Fibroblast of skin of right quadriceps (primary cell): Measurements from ENCODE around the gene GLRX5.
"Not testable (repeated sequence)": the region's sequence is repeated elsewhere in the genome, so short reads cannot be mapped to it uniquely, and the experiment has no call there.

Experiments
- DNase-seq: peaks from one replicate; pipeline ENCODE4 v3.0.0-alpha.2; 2013

The GLRX5 gene

DNA sequence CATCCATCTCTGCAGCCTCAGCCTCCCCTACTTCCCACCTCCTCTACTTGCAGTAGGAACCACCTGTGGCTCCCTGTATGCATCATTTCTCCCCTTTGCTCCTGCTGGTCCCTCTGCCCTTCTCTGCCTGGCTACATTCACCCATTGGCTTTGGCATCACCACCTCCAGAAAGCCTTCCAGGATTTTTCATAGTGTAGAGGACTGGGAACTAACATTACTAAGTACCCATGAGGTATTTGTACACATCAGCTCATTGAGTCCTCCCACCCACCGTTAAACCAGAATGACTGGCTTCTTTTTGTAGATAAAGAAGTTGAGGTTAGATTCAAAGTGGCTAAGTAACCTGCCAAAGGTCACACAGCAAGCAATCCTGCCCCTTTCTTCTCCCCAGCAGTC, 35.5 kb upstream of the GLRX5 start:
- no peak for DNase-seq

DNA sequence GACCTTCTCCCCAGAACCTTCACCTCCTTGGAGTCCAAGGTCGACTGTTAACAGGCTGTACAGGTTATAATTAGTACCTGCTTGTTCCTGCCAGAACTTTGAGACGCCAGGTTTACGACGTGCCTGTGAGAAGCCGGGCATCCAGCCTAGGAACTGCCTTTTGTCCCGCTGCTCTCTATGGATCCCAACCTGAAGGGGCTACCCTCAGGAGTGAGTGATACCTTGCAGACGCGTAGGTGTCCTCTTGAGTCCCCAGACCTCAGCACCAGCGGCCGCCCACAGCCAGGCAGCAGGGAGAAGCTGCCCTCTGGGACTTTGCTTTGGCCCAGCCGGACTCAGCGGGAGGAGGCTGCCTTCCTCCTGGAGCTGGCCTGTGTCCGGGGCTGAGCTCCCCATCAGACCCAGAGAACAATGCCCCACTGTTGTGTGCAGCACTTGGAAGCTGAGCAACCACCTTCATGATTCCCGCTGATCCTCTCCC, 34.6 kb upstream of the GLRX5 start:
- no peak for DNase-seq

DNA sequence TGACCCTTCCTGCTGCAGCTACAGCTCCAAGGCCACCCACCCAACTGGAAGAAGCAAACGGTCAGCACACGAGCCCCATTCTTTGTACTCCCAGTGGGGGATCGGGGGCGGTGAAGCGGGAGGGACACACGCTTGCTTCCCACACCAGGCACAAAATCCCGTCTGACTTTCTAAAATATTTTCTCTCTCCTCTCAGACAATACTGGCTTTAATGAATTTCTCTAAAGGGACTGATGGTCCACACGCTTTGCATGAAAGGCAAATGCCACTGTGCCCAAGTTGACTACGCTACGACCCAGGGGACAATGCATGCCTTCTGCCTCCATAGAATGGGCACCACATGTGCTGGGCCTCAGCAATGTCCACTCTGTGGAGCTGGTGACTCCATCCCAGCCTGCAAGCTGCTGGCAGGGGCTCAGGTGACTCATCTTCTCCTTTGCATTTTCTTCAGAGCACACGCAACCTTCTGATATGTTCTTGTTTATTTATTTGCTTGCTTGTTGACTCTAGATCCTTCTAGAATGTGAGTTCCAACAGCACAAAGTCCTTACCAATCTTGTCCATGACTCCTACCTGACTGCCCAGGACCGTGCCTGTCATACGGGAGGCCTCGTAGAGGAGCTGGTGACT, 34.0 kb upstream of the GLRX5 start:
- DNase-seq: peak; percentile 67

DNA sequence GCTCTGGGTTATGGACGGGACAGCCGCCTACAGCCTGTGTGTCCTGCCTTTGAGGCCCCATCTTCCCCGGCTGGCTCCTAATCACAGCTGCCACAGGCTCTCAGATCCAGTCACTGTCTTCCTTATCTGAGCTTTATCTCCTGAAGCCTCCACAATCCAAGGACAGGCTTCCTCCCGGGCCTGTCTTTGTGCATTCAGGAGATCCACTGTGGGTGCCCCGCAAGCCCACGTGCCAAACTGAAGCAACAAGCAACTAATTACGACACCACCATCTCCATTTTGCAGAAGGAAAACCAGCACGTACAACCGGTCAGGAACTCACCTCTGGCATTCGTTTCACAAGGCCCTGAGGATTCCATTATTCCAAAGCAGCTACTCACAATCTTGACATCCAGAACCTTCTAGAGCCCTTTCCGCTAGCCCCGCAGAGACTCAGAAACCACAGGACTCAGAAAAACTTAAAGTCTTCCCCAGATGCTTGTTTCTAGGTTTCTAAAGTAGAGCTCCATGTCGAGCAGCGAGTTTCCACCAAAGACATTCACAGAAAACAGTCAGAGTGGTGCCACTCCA, 32.4 kb upstream of the GLRX5 start:
- DNase-seq: no peak

DNA sequence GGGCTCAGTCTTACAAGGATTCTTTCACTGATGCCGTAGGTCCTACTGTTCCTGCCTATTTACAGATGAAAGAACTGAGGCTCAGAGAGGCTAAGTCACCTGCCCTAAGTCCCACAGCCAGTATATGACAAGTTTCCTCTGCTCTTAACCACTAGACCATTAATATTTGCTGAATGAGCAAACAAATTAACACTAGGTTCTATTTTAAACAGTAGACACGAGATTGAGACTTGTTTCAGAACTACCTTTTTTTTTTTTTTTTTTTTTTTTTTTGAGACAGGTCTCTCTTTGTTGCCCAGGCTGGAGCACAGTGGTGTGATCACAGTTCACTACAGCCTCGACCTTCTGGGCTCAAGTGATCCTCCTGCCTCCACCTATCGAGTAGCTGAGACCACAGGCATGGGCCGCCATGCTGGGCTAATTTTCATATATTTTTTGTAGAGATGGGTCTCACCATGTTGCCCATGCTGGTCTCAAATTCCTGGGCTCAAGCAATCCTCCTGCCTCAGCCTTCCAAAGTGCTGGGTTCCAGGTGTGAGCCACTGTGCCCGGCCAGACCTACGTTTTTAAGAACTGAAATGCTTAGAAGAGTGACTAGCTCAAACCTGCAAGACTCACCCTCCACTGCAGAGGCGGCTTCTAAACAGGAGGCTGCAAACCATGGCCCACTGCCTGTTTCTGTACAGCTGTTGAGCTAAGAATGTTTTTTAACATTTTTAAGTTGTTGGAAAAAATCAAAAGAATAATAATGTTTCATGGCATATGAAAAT, 31.3 kb upstream of the GLRX5 start:
- DNase-seq: no peak

DNA sequence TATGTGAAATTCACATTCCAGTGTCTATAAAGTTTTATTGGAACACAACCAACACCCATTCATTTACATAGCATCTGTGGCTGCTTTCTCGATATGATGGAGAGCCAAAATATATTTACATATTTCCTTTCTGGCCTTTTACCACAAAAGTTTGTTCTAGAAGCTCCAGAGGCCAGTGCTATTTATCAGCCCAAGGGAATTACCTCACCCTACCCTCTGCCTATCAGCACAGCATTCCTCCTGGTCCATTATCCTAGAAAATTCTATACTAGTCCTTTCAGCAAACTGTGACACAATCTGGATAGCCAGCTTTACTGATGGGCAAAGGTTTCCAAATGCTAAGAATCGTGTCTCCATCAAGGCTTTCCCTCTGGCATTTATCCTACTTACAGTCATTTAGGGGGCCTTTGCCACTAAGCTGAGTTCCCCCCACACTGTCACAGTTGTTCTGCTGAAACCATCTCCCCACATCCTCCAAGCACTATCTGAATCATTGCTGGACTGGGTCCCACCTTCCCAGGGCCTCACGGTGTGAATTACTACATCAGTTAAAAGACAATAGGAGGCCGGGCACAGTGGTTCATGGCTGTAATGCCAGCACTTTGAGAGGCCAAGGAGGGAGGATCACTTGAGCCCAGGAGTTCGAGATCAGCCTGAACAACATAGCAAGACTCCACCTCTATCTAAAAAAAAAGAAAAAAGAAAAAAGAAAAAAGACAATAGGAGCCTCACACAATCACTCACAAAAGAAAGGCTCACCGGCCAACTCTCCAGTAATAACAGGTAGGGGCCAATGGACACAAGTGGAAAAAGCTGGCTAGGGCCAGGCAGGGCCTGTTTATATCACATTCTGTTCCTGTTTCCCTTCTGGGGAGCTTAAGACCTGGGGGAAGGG, 30.5 kb upstream of the GLRX5 start:
- DNase-seq: peak; percentile 64

DNA sequence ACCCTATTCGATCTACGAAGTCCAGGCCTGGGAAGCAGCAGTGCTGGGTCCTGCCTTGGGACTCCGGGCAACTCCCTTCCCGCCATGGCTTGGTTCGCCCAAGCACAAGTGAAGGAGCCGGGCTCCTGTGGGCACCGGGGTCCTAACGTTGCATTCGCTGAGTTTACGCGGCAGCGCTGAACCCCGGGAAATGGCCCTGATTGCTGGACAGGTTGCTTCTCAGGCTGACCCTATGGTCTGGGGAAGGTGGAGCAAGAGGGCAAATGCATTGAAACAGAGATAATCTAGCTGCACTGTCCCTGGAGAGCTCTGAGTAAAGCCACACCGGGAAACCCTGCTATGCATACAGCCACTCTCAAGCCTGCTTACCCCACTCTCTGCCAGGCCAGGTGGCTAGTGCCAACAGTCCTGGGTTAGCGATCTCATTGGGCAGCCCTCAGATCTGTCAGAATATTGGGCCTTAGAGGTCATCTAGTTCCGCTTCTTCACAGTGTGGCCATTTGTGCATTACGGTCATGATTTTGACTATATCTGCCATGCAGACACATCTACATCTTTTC, 29.7 kb upstream of the GLRX5 start:
- DNase-seq: no peak

DNA sequence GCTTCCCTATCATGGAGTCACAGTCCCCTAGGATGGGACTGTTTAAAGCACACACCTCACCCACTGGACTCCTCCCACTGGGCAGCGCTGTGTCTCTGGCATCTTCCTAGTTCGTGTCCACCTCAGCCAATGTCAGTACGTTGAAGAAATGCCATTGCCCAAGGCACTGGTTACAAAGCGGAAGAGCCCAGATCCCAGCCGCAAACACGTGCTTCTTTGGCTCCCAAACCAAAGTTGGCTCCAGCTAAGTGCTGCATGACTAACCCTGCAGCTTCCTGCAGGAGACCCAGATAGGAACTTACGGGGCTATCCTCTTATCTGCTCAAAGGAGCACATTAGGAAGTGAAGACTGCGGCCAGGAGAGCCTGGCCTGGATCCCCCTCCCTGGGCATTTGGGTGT, 27.7 kb upstream of the GLRX5 start:
- peak; percentile 72 for DNase-seq

DNA sequence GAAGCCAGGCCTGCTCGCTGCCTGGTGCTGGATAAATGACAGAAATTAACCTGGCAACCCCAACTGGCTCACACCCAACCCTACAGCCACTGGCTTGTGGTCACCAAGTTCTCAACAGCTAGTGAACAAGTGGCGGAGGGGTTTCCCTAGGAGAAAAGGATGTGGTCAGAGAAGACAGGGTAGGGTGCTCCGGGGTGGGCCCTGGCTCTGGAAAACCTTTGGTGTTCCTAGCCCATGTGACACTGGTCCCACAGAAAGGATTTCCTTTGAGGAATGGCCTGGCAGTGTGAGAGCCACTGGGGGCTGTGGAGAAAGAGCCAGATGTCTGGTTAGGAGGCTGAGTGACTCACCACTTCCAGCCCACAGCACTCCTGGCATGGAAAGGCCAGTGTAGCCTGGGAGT, 27.1 kb upstream of the GLRX5 start:
- peak; percentile 50 for DNase-seq

DNA sequence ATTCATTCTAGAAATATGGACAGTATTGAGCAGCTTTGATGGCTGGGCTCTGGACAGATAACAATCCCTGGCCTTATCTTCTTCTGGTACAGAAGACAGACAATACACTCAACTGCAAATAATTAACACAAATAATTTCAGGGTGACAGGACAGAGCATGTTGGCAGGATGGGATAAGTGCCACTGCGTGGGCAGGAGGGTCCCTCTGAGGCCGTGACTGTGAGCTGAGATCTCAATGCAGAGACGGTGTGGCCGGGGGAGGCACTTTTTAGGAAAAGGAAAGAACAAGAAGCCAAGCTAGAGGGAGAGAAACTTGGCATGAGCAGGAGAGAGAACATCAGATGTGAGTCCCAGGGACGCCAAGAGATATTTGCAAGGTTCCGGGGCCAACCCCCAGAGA, 26.5 kb upstream of the GLRX5 start:
- no peak for DNase-seq

DNA sequence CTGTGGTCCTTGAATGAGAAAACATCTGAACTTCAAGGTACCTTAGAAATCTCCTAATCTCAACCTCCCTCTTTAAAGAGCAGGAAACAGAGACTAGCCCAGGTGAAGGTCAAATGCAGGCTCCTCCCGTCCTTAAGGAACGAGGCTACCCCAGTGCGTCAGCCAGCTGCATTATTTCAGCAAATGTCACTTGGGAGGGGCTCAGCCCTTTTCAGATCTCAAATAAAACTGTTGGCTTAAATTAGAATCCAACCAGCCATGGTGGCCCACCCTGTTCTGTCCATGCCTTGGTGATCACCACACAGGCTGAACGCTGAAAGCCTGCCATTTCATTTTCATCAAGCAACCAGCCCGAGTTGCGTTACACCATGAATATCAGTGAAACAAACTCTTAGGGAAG, 25.4 kb upstream of the GLRX5 start:
- DNase-seq: no peak

DNA sequence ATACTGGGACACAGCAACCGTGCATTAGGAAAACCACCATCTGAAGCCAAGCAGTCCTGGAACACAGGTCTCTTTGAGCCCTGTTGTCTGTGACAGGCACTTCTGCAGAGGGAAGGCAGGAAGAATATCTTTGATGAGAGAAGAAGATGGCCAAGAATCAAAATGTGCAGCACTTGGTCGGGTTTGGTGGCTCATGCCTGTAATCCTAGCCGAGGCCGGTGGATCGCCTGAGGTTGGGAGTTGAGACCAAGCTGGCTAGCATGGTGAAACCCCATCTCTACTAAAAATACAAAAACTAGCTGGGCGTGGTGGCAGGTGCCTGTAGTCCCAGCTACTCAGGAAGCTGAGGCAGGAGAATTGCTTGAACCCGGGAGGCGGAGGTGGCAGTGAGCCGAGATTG, 24.5 kb upstream of the GLRX5 start:
- DNase-seq: not testable (repeated sequence)

DNA sequence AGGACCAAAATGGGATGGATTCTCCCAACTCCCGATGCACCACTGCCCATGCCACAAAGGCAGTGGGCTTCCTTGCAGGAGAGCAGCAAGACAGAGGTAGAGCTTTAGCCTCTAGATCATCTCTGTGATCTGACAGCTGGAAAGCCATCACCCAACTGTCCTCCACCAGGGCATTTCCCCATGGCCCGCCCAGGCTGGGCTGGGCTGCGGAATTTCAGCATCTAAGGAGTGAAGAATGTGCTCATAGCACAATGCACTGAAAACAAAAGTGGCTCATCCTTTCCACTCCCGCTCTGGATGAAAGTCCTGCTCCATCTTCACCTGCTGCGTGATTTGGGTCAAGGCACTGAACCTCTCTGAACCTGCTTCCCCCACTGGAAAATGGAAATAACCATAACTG, 24.0 kb upstream of the GLRX5 start:
- DNase-seq: no peak

DNA sequence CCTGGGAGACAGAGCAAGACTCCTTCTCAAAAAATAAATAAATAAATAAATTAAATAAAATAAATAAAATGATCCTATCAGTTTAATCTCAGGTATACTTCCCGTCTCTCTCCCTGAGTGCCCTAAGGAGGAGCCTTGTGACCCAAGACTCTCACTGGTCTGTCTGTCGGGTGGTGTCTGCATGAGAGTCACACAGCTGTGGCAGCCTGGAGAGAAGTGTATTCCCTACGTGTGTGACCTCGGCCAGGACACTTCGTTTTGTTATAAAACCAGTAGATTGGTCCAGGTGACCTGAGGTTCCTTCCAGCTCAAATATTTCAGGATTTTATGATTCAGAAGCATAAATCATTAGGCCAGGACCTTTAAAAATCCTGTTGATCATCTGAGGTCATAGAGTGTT, 23.2 kb upstream of the GLRX5 start:
- DNase-seq: no peak

DNA sequence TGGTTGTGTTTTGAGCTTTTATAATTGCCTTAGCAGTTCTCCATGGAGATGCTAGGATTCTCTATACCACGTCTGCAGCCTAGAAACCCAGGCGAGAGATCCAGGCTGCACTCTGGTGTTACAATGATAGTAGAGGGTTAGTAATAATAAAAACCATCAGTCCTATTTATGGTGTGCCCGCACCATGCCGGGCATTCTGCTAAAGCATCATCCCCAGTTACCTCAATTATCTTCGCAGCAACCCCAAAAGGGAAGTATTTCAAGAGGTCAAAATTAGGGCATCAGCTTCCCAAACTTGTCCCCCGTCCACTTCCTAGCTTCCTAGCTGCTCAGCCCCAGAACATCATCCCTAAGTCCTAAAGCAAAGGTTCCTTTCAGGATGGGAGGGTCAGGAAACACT, 21.6 kb upstream of the GLRX5 start:
- DNase-seq: no peak

DNA sequence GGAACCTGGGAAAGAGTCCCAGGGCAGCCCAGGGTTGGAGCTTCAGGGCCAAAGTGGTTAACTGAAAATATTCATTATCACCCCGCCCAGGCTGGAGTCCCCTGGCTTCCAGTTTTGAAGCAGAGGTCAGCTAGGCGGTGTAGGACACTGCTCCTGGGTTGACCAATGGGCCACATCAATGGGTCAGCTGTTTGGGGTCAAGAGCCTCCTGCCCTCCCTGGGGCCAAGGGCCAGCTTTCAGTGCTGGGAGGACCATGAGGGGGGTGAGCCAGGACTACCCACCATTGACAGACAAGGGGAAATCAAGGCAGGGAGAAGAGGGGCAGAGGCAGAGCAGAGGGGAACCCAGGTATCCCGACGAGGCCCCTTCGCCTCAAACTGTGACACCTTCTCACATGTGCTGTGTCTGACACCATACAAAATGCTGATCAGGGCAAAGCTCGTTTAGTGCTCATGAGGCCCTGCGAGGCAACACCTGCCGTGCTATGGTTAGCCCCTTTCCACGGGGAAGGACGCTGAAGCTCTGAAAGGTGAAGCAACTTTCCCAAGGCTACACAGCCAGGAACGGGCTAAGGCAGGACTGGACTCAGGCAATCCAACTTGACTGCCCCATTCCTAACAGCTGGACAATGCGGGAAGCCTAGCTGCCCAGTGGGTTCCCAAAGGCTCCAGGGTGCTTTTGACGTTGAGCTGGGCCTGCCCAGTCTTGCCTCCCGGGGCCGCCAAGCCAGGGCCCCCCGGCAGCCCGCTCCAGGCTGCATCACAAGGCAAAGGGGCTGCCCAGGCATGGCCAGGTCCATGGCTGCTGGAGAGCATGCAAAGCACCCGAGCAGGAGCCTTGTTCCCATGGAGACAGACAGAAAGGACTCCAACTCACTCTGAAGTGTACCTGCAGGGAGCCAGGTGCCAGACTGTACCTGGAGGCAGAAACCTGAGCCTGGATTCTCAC, 20.4 kb upstream of the GLRX5 start:
- DNase-seq: no peak

DNA sequence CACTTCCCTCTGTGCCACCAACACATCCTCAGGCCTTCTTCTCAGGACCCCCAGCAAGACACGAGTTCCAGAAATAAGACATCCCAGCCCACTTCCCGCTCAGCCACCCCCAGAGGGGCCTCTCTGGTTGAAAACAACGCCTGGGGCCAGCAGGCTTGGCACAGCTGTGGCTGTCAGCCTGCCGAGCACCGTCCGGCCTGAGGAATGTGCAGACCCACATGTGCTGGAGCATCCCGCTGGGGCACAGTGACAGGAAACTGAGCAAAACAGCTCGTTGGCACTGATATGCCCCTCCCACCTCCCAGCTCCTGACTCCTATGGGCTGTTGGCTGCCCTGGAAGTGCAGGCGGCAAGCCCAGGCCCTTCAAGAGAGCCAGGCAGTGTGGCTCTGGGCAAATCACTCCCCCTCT, 19.8 kb upstream of the GLRX5 start:
- peak; percentile 52 for DNase-seq

DNA sequence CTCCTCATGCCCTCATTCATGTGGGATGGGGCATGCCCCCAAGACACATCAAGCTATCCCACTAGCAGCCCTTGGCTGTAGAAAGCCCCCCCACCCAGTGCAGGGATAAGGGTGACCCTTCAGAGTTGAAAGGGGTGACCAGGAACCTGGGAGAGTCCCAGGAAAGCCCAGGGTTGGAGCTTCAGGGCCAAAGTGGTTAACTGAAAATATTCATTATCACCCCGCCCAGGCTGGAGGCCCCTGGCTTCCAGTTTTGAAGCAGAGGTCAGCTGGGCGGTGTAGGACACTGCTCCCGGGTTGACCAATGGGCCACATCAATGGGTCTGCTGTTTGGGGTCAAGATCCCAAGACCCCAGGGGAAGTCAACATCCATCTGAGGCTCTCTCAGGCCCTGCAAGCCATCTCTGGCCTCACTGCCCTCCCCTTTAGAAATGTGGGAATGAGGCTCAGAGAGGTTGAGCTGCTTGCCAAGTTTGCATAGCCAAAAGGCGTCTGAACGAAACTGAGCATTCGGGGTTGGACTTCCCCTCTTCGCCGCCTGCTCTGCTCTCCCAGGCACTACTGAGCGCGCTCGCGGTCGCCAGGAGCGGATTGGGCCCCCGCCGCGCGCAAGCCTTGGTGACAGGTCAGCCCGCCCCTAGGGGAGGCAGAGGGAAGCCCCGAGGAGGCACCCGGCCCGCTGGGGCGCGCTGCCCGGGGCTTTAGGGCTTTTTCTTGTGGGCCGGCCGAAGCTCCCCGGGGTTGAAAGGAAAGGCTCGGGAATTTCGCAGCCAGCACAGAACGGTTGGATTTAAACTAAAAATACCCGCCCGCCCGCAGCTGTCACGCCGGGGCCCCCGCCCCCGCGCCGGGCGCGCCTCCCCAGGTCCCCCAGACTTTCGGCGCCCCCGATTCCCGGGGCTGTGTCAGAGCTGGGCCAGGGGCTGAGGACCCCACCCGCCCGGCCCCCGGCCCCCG, 19.0 kb upstream of the GLRX5 start:
- peak; percentile 51 for DNase-seq

DNA sequence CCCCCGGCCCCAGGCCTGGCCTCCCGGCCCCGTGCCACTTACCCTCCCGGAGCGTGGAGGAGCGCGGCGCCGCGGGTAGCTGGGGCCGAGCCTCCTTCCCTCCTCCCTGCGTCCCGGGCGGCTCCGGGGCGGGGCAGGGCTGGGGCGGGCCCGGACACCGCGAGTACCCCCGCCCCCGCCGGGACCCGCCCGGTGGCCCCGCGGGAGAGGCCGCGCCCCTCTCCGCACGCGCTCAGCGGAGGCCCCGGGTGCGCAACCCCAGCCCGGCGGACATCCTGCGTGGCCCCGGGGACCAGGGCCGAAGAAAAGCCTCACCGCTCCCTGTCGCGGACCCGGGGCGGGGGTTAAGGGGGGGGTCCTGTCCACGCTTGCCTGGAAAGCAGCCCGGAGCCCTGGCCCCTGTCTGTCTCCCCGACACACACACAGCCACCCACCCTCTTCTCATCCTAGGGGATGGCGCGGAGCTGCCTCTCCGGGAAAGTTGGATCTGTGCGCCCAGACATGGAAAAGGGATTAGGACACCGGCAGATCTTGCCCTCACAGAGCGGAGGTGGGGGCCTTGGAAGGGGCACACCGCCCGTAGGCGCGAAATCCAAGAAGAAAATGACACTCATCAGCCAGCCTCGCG, 18.2 kb upstream of the GLRX5 start, which contains the start of gene SYNE3:
Gene SYNE3, minus strand, starts transcription at position 97 of the 628 bp plus-strand sequence. CDS start 40,829 bp downstream, outside the sequence.
- DNase-seq: peak; percentile 43
